ENCODE measurements around the gene OXLD1.

OXLD1 gene

GRCh38 chr17:81682565-81683207 is 16.3 kb upstream of the OXLD1 start:
- DNase-seq (ENCODE audit: low spot score): no peak

GRCh38 chr17:81681672-81682071 is 15.3 kb upstream of the OXLD1 start:
- no peak for DNase-seq (ENCODE audit: low spot score)

- DNase-seq (ENCODE audit: low spot score): no peak
Measured at GRCh38 chr17:81680150-81680549, 13.7 kb upstream of the OXLD1 start.

GRCh38 chr17:81676906-81677305 is 10.5 kb upstream of the OXLD1 start:
- DNase-seq (ENCODE audit: low spot score): no peak

- DNase-seq (ENCODE audit: low spot score): peak; percentile 40
Measured at GRCh38 chr17:81675515-81676221, 9.3 kb upstream of the OXLD1 start.

- no peak for DNase-seq (ENCODE audit: low spot score)
Measured at GRCh38 chr17:81673561-81674258, 7.3 kb upstream of the OXLD1 start.

GRCh38 chr17:81672954-81673353 is 6.5 kb upstream of the OXLD1 start:
- DNase-seq (ENCODE audit: low spot score): no peak

GRCh38 chr17:81672504-81672903 is 6.1 kb upstream of the OXLD1 start:
- no peak for DNase-seq (ENCODE audit: low spot score)

- no peak for DNase-seq (ENCODE audit: low spot score)
Measured at GRCh38 chr17:81667754-81668153, 1.3 kb upstream of the OXLD1 start.

- DNase-seq (ENCODE audit: low spot score): peak; percentile 22
Measured at GRCh38 chr17:81666092-81666341, 388 bp downstream of the OXLD1 start.

GRCh38 chr17:81665205-81666091 is 957 bp downstream of the OXLD1 start:
- peak; percentile 67 for DNase-seq (ENCODE audit: low spot score)

- no peak for DNase-seq (ENCODE audit: low spot score)
Measured at GRCh38 chr17:81664051-81664470, 2.3 kb downstream of the OXLD1 start.

GRCh38 chr17:81662002-81662401 is 4.4 kb downstream of the OXLD1 start:
- no peak for DNase-seq (ENCODE audit: low spot score)

- DNase-seq (ENCODE audit: low spot score): no peak
Measured at GRCh38 chr17:81660441-81660840, 6.0 kb downstream of the OXLD1 start.

GRCh38 chr17:81659038-81659437 is 7.4 kb downstream of the OXLD1 start:
- DNase-seq (ENCODE audit: low spot score): no peak

GRCh38 chr17:81656835-81657234 is 9.6 kb downstream of the OXLD1 start:
- DNase-seq (ENCODE audit: low spot score): no peak

GRCh38 chr17:81656118-81656743 is 10.2 kb downstream of the OXLD1 start, which contains the start of gene PDE6G:
PDE6G (minus strand) TSS chr17:81656542; CDS start chr17:81653305, 3,237 bp downstream.
- no peak for DNase-seq (ENCODE audit: low spot score)

- DNase-seq (ENCODE audit: low spot score): no peak
Measured at GRCh38 chr17:81655378-81656117, 10.9 kb downstream of the OXLD1 start.

GRCh38 chr17:81652906-81653771 is 13.3 kb downstream of the OXLD1 start:
- no peak for DNase-seq (ENCODE audit: low spot score)

- no peak for DNase-seq (ENCODE audit: low spot score)
Measured at GRCh38 chr17:81651692-81652091, 14.7 kb downstream of the OXLD1 start.
